Astrocyte (in vitro differentiated cells and primary cell): ENCODE data around the gene ANKS6. TPM values are rescaled to one million over a fixed set of nuclear protein-coding genes. Genes with fewer than 3 reads are reported as not detected.
A peak's percentile ranks its signal among the peaks of the same experiment; 100 is the strongest.

Experiments used
- DNase-seq: peaks from one replicate; pipeline ENCODE4 v3.0.0-alpha.2; 2010; ENCODE audit warnings: low read depth
- FAIRE-seq: peaks from 2 replicates; lab custom pipeline; 2011; peaks lifted over from hg19 to GRCh38; lab: Jason Lieb, UNC
- H2AFZ ChIP-seq: 2 replicates; pipeline ENCODE4 v1.6.0; 2012; ENCODE audit warnings: low read depth, low read length, inconsistent platforms
- H3K27ac ChIP-seq: 2 replicates; pipeline ENCODE4 v1.5.1; 2011; ENCODE audit warnings: low read depth, low read length, inconsistent platforms
- H3K27me3 ChIP-seq: 2 replicates; pipeline ENCODE4 v1.6.0; 2011; ENCODE audit warnings: low read length, inconsistent platforms; ENCODE audit not compliant: insufficient read depth
- H3K36me3 ChIP-seq: 2 replicates; pipeline ENCODE4 v1.5.1; 2011; ENCODE audit warnings: low read length, inconsistent platforms; ENCODE audit not compliant: insufficient read depth
- H3K4me1 ChIP-seq: 2 replicates; pipeline ENCODE4 v1.5.1; 2011; ENCODE audit warnings: low read length, inconsistent platforms; ENCODE audit not compliant: insufficient read depth
- H3K4me2 ChIP-seq: 2 replicates; pipeline ENCODE4 v1.6.0; 2012; ENCODE audit warnings: low read length, inconsistent platforms
- H3K4me3 ChIP-seq: 2 replicates; pipeline ENCODE4 v1.5.1; 2011; ENCODE audit warnings: low read depth, mild to moderate bottlenecking, low read length, inconsistent platforms; ENCODE audit not compliant: insufficient read depth
- H3K79me2 ChIP-seq: 2 replicates; pipeline ENCODE4 v1.6.0; 2012; ENCODE audit warnings: mild to moderate bottlenecking, low read length, inconsistent platforms; ENCODE audit not compliant: insufficient read depth
- H3K9ac ChIP-seq: 2 replicates; pipeline ENCODE4 v1.6.0; 2012; ENCODE audit warnings: mild to moderate bottlenecking, low read length, inconsistent platforms
- H3K9me3 ChIP-seq: 2 replicates; pipeline ENCODE4 v1.5.1; 2012; ENCODE audit warnings: low read depth, mild to moderate bottlenecking, low read length, inconsistent platforms; ENCODE audit not compliant: insufficient read depth
- H4K20me1 ChIP-seq: 2 replicates; pipeline ENCODE4 v1.6.0; 2012; ENCODE audit warnings: low read length, inconsistent platforms; ENCODE audit not compliant: insufficient read depth
- H3K27ac Mint-ChIP-seq: one replicate; pipeline ENCODE4 v1.8.0; 2021; ENCODE audit warnings: mild to moderate bottlenecking, mixed read lengths; ENCODE audit not compliant: unreplicated experiment
- H3K27me3 Mint-ChIP-seq: one replicate; pipeline ENCODE4 v1.8.0; 2021; ENCODE audit warnings: low read depth, mixed read lengths; ENCODE audit not compliant: unreplicated experiment
- H3K36me3 Mint-ChIP-seq: one replicate; pipeline ENCODE4 v1.8.0; 2021; ENCODE audit warnings: low read depth, mixed read lengths; ENCODE audit not compliant: unreplicated experiment
- H3K4me1 Mint-ChIP-seq: one replicate; pipeline ENCODE4 v1.8.0; 2021; ENCODE audit warnings: low read depth, mixed read lengths; ENCODE audit not compliant: unreplicated experiment
- H3K4me3 Mint-ChIP-seq: one replicate; pipeline ENCODE4 v1.8.0; 2021; ENCODE audit warnings: mild to moderate bottlenecking, moderate library complexity, mixed read lengths; ENCODE audit not compliant: unreplicated experiment
- H3K9me3 Mint-ChIP-seq: one replicate; pipeline ENCODE4 v1.8.0; 2021; ENCODE audit warnings: mild to moderate bottlenecking, mixed read lengths; ENCODE audit not compliant: unreplicated experiment
- EZH2 ChIP-seq: IDR thresholded peaks from 2 replicates; pipeline ENCODE4 v1.6.1; 2012; ENCODE audit warnings: mild to moderate bottlenecking, low read length, inconsistent platforms; ENCODE audit not compliant: insufficient read depth
- total RNA-seq: library from RNA; stranded (reverse); gene quantifications from 2 replicates; pipeline ENCODE4 v1.2.1, GENCODE V29; 2021
- TF ChIP-seq, protein P1 (sequence below): IDR thresholded peaks from 2 replicates; pipeline ENCODE4 v1.5.1; 2011; ENCODE audit warnings: low read depth, mild to moderate bottlenecking, inconsistent platforms, low read length, moderate library complexity; ENCODE audit not compliant: insufficient read depth

Gene ANKS6
- total RNA-seq, 1 donor from 2014 or later, result 16.7 TPM

DNA sequence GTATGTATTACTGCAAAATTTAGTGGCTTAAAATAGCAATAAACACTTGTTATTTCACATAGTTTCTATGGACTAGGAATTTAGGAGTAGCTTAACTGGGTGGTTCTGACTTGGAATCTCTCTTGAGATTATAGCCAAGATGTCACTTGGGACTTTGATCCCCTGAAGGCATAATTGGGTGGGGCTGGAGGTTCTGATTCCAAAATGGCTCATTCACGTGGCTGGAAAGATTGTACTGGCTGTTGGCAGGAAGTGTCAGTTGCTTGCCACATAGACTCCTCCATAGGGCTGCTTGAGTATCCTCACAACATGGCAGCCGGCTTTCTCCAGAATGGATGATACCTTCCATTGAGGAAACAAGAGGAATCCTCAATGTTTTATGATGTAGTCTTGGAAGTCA, 22.4 kb upstream of the ANKS6 start:
- Histone ChIP-seq H3K9me3 (no peaks in the 10 kb centered on the region), H3K27me3 (peaks cover 2% of the 10 kb centered on the region), H4K20me1 (no peaks in the 10 kb centered on the region), H3K27ac (no peak overlapping the region), H3K4me1 (no peaks in the 10 kb centered on the region), H3K9ac (no peak overlapping the region), H3K4me2 (no peak overlapping the region), H3K79me2 (no peaks in the 10 kb centered on the region), H3K4me3 (no peak overlapping the region), H2AFZ (no peak overlapping the region), H3K36me3 (no peaks in the 10 kb centered on the region)
- Mint-ChIP-seq H3K27me3 (peaks cover 5% of the 10 kb centered on the region), H3K4me1 (no peaks in the 10 kb centered on the region), H3K4me3 (no peak overlapping the region), H3K27ac (no peak overlapping the region), H3K36me3 (peaks cover 9% of the 10 kb centered on the region), H3K9me3 (peaks cover 15% of the 10 kb centered on the region)
- FAIRE-seq (no peak), DNase-seq (no peak)
- TF ChIP-seq EZH2, result no peak

DNA sequence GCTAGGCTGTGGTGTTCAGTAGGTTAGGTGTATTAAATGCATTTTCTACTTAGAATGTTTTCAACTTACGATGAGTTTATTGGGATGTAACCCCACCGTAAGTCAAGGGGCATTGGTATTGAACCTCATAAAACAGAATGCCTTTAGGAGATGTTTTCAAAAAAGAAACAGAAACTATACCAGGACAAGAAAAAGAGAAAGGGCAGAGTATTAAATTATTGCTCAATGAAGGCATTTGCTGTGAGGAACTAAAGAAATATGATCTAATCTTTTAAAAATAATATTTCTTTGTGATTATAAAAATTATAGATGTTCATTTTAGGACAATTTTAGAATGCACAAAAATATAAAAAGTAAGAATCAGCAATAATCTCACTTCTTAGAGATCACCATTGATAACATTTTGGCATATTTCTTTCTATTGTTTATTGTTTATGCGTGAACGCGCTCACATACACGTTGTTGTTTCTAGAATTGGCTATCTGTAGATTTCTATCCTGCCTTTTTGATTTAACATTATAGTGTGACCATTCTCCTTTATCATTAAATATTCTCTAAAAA, 19.1 kb upstream of the ANKS6 start:
- Mint-ChIP-seq H3K4me1 (no peaks in the 10 kb centered on the region), H3K27ac (no peak overlapping the region), H3K4me3 (no peak overlapping the region), H3K27me3 (no peaks in the 10 kb centered on the region), H3K36me3 (peaks cover 6% of the 10 kb centered on the region), H3K9me3 (peaks cover 8% of the 10 kb centered on the region)
- no peaks in the 10 kb centered on the region for H3K79me2 ChIP-seq
- no peaks in the 10 kb centered on the region for H3K9me3 ChIP-seq
- no peak for DNase-seq
- no peak overlapping the region for H3K4me2 ChIP-seq
- H3K27ac ChIP-seq, result no peak overlapping the region
- no peak for FAIRE-seq
- no peaks in the 10 kb centered on the region for H4K20me1 ChIP-seq
- H2AFZ ChIP-seq, result no peak overlapping the region
- H3K27me3 ChIP-seq, result peaks cover 2% of the 10 kb centered on the region
- TF ChIP-seq, protein P1, sequence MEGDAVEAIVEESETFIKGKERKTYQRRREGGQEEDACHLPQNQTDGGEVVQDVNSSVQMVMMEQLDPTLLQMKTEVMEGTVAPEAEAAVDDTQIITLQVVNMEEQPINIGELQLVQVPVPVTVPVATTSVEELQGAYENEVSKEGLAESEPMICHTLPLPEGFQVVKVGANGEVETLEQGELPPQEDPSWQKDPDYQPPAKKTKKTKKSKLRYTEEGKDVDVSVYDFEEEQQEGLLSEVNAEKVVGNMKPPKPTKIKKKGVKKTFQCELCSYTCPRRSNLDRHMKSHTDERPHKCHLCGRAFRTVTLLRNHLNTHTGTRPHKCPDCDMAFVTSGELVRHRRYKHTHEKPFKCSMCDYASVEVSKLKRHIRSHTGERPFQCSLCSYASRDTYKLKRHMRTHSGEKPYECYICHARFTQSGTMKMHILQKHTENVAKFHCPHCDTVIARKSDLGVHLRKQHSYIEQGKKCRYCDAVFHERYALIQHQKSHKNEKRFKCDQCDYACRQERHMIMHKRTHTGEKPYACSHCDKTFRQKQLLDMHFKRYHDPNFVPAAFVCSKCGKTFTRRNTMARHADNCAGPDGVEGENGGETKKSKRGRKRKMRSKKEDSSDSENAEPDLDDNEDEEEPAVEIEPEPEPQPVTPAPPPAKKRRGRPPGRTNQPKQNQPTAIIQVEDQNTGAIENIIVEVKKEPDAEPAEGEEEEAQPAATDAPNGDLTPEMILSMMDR, result no peak
- no peak for TF ChIP-seq EZH2
- no peak overlapping the region for H3K9ac ChIP-seq
- H3K36me3 ChIP-seq, result no peaks in the 10 kb centered on the region
- H3K4me1 ChIP-seq, result peaks cover 9% of the 10 kb centered on the region
- no peak overlapping the region for H3K4me3 ChIP-seq

DNA sequence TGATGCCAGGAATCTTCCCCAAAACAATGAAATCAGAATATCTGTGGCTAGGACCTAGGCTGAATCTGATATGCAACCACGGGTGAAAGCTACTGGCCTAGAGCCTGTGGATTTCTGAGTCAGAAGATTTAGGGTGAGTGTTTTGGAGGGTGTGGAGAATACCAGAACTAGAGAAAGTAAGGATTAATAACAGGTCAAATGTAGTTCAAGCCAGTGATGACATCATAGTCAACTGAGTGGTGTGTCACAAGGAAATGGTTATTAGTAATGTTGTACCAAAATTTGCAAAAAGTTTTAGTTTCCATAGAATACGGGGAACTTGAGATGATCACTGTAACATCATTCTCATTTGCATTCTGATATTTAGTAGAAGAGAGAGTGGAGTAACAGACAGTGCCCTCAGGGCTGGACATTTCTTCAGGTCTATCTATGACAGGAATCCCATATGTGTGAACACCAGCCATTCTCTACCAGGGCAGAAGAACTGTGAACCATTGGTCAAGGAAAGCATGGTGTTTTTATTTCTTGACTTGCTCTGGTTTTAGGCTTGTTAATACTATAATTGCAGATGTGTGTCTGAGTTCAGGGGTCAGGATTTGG, 14.8 kb upstream of the ANKS6 start:
- Mint-ChIP-seq H3K4me1 (peaks cover 3% of the 10 kb centered on the region), H3K36me3 (no peaks in the 10 kb centered on the region), H3K4me3 (no peak overlapping the region), H3K9me3 (no peaks in the 10 kb centered on the region), H3K27me3 (peaks cover 32% of the 10 kb centered on the region), H3K27ac (no peak overlapping the region)
- Histone ChIP-seq H3K4me2 (peak overlapping the region; percentile 32), H3K9ac (no peak overlapping the region), H3K79me2 (no peaks in the 10 kb centered on the region), H3K36me3 (no peaks in the 10 kb centered on the region), H3K9me3 (no peaks in the 10 kb centered on the region), H3K4me3 (no peak overlapping the region), H2AFZ (no peak overlapping the region), H3K27ac (peak overlapping the region; percentile 14), H3K27me3 (peaks cover 7% of the 10 kb centered on the region), H3K4me1 (peaks cover 16% of the 10 kb centered on the region), H4K20me1 (no peaks in the 10 kb centered on the region)
- no peak for FAIRE-seq
- TF ChIP-seq, protein P1, result no peak
- no peak for TF ChIP-seq EZH2
- DNase-seq, result peak; percentile 95
